Measurements from ENCODE around the gene GYG1.

The GYG1 gene

DNA sequence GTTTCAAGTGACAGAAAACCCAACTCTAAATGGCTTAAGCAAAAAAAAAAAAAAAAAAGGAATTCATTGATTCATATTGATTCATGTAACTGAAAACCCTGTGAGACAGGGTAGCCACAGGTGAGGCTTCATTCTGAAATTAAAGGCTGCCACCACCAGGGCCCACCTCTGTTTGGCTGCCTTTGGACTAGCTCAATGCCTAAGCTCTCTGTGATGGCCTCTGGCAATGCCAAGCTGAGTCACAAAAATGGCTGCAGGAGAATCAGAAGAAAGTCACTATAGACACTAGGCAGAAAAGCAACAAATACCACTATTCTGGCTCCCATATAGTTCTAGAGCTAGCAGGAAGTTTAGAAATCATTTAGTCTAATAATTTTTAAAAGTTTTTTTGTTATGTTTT is 38.2 kb upstream of the GYG1 start:
- TF ChIP-seq, protein P1, sequence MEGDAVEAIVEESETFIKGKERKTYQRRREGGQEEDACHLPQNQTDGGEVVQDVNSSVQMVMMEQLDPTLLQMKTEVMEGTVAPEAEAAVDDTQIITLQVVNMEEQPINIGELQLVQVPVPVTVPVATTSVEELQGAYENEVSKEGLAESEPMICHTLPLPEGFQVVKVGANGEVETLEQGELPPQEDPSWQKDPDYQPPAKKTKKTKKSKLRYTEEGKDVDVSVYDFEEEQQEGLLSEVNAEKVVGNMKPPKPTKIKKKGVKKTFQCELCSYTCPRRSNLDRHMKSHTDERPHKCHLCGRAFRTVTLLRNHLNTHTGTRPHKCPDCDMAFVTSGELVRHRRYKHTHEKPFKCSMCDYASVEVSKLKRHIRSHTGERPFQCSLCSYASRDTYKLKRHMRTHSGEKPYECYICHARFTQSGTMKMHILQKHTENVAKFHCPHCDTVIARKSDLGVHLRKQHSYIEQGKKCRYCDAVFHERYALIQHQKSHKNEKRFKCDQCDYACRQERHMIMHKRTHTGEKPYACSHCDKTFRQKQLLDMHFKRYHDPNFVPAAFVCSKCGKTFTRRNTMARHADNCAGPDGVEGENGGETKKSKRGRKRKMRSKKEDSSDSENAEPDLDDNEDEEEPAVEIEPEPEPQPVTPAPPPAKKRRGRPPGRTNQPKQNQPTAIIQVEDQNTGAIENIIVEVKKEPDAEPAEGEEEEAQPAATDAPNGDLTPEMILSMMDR (IDR thresholded peaks at IDR 0.05; ENCODE audit: insufficient read depth, low read depth, low read length, missing control alignments) = no peak
- H3K4me3 ChIP-seq (ENCODE audit: low read length) = no peak overlapping the region
- no peak for DNase-seq (ENCODE audit: low read depth)

DNA sequence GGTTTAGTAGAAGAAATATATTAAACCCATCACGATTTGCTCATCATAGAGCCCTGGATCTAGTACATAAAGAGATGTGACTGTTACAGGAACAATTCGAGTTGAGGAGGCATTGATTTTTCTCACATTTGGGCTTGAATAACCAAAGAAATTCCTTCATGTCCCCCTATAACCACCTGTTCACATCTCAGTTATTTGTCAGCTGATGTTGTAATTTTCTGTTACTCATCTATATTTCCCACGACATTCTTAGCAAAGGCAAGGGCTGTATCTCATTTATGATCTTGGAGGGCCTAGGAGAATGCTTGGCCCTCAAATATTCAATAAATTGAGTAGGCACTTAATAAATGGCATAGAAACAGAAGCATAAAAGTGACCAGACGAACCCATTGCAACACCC is 36.4 kb upstream of the GYG1 start:
- TF ChIP-seq, protein P1 (IDR thresholded peaks at IDR 0.05; ENCODE audit: insufficient read depth, low read depth, low read length, missing control alignments) = no peak
- no peak overlapping the region for H3K4me3 ChIP-seq (ENCODE audit: low read length)
- no peak for DNase-seq (ENCODE audit: low read depth)

DNA sequence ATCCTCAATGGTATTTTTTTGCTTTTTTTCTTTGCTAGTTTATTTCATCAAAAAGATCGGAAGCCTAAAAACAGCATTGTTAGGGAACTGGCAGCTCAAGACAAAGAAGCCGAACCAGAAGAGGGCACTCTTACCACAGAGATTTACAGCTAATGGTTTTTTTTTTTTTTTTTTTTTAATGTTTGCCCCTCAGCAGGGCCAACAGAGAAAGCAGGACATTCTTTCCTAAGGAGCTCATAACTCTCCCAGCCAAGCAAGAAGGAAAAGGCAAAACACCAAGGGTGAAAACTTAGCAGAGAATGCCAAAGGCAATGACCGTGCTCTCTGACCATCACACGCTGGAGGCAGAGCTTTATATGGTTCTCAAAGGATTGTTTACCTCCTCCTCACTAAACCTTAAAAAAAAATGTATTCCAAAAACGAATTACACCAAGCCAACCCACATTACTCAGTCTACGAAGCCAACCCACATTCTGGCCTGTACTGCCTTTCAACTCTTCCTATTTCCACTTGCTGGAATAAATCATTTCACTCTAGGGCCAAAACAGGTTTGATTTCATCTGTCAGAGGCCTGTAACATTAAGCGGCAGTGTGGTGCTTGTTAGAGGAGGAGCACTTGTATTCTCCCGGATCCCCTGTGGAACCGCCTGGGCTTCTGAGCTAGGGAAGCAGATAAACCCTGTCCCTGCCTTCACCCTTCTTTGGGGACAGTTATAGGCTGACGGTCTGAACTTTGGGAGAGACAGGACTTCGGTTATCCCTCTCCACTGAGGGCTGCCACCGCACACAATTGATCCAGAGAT is 35.6 kb upstream of the GYG1 start:
- no peak overlapping the region for H3K4me3 ChIP-seq (ENCODE audit: low read length)

DNA sequence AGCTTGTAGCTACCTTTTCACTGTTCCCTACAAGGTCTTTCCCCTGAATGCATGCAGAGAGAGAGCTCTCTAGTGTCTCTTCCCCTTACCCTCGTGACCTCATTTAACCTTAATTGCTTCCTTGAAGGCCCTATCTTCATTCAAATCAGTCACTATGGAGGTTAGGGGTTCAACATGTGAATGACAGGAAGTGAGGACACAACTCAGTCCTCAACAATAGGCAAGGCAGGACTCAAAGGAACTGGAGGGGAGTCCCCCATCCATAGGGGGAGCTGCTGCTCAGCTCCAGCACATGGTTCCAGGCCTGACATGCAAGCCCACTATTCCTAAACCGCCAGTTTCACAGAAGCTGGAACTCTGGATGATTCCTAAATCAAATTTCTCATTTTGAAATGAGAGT is 33.8 kb upstream of the GYG1 start:
- DNase-seq (ENCODE audit: low read depth) = no peak
- no peak overlapping the region for H3K4me3 ChIP-seq (ENCODE audit: low read length)
- TF ChIP-seq, protein P1 (IDR thresholded peaks at IDR 0.05; ENCODE audit: insufficient read depth, low read depth, low read length, missing control alignments) = peak; percentile 11

More for the DNA sequence above, 35.6 kb upstream of the GYG1 start:
- peak; percentile 60 for DNase-seq (ENCODE audit: low read depth)
- TF ChIP-seq, protein P1 (IDR thresholded peaks at IDR 0.05; ENCODE audit: insufficient read depth, low read depth, low read length, missing control alignments) = peak; percentile 65

DNA sequence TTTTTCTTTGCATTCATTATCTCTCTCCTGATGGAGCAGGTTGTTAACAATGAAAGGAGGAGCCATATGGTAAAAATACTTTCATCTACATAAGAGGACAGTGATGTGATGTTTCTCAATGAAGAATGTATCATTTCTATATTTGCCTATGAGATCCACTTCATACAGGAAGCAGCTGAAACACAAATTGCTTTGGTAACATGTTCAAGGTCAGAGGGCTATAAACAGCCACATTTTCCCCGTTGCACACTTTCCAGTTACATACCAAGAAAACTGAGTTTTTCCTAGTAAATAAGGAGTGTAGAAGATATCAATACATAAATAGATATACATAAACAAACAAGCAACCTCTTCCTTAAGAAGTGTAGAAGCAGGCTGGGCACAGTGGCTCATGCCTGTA is 32.6 kb upstream of the GYG1 start:
- TF ChIP-seq, protein P1 (IDR thresholded peaks at IDR 0.05; ENCODE audit: insufficient read depth, low read depth, low read length, missing control alignments) = no peak
- no peak overlapping the region for H3K4me3 ChIP-seq (ENCODE audit: low read length)
- no peak for DNase-seq (ENCODE audit: low read depth)

DNA sequence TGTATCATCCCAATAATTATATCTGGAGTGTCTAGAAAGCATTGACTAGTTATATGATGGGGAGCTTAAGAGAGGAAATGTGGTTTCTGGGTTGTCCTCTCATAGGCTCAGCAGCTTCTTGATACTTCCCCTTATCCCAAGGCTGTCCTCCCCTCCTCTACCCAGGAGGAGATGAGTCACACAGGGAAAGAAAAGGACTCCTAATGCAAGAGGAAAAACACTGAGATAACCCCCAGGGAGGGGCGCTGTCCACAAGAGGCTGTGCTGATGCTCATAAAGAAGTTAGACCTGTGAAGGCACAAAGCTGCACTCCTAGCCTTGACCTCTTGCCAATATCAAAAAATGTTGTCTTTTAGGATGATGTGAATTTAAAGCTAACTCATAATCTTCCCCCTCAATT is 28.8 kb upstream of the GYG1 start:
- TF ChIP-seq, protein P1 (IDR thresholded peaks at IDR 0.05; ENCODE audit: insufficient read depth, low read depth, low read length, missing control alignments) = no peak
- H3K4me3 ChIP-seq (ENCODE audit: low read length) = no peak overlapping the region
- peak; percentile 83 for DNase-seq (ENCODE audit: low read depth)

DNA sequence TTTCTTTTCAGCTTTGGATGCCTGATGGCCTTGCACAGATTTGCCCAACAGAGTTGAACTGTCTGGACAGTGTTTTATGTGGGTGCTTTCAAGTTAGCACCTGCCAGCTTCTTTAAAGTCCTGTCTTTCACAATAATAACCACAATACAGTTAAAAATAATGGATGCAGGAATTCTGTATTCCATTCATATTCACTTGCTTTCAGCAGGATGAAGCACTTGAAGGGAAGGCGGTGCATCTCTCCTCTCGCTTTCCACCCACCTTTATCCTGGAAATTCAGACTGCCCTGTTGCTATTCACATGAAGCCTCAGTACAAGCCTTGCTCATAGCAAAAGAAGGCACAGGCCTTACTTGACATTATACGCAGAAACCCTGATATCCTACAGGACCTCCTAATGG is 26.5 kb upstream of the GYG1 start:
- TF ChIP-seq, protein P1 (IDR thresholded peaks at IDR 0.05; ENCODE audit: insufficient read depth, low read depth, low read length, missing control alignments) = no peak
- DNase-seq (ENCODE audit: low read depth) = no peak
- H3K4me3 ChIP-seq (ENCODE audit: low read length) = no peak overlapping the region
